Smooth muscle cell (in vitro differentiated cells): ENCODE data around the gene CEACAM1. TPM values are rescaled to one million over a fixed set of nuclear protein-coding genes. Genes with fewer than 3 reads are reported as not detected.
"Not testable (repeated sequence)": the region's sequence is repeated elsewhere in the genome, so short reads cannot be mapped to it uniquely, and the experiment has no call there.

Source experiments
- DNase-seq: peaks from one replicate; lab custom pipeline; 2025; ENCODE audit not compliant: unreplicated experiment; lab: John Stamatoyannopoulos, UW
- H2AFZ ChIP-seq: fragments of 200-600 bp; sonication (generic); 2 replicates; pipeline ENCODE4 v1.6.0; 2016; ENCODE audit warnings: antibody characterized with exemption, low read depth, mild to moderate bottlenecking
- H3F3A ChIP-seq: fragments of 200-600 bp; sonication (generic); 2 replicates; pipeline ENCODE4 v1.6.0; 2017; ENCODE audit warnings: antibody characterized with exemption, low read depth
- H3K27ac ChIP-seq: fragments of 200-600 bp; sonication (generic); 2 replicates; pipeline ENCODE4 v1.5.1; 2016; ENCODE audit warnings: low read depth, mild to moderate bottlenecking
- H3K27me3 ChIP-seq: fragments of 200-600 bp; sonication (generic); 2 replicates; pipeline ENCODE4 v1.6.1; 2016; ENCODE audit warnings: low read depth, mild to moderate bottlenecking
- H3K36me3 ChIP-seq: fragments of 200-600 bp; sonication (generic); 2 replicates; pipeline ENCODE4 v1.5.1; 2016; ENCODE audit warnings: low read depth
- H3K4me1 ChIP-seq: fragments of 200-600 bp; sonication (generic); 2 replicates; pipeline ENCODE4 v1.5.1; 2016; ENCODE audit warnings: low read depth
- H3K4me2 ChIP-seq: fragments of 200-600 bp; sonication (generic); 2 replicates; pipeline ENCODE4 v1.6.0; 2016; ENCODE audit warnings: mild to moderate bottlenecking
- H3K4me3 ChIP-seq: fragments of 200-600 bp; sonication (generic); 2 replicates; pipeline ENCODE4 v1.5.1; 2016; ENCODE audit warnings: mild to moderate bottlenecking
- H3K79me2 ChIP-seq: fragments of 200-600 bp; sonication (generic); 2 replicates; pipeline ENCODE4 v1.6.0; 2016; ENCODE audit warnings: low read depth, mild to moderate bottlenecking
- H3K9ac ChIP-seq: fragments of 200-600 bp; sonication (generic); 2 replicates; pipeline ENCODE4 v1.6.0; 2016; ENCODE audit warnings: low read depth
- H3K9me3 ChIP-seq: fragments of 200-600 bp; sonication (generic); replicated peaks from 2 replicates; pipeline ENCODE4 v1.5.1; 2016; ENCODE audit warnings: low read depth
- H4K20me1 ChIP-seq: fragments of 200-600 bp; sonication (generic); 2 replicates; pipeline ENCODE4 v1.6.0; 2016; ENCODE audit warnings: low read depth
- CTCF ChIP-seq: fragments of 200-600 bp; sonication (generic); IDR thresholded peaks from 2 replicates; pipeline ENCODE4 v1.5.1; 2017; ENCODE audit warnings: borderline replicate concordance, mild to moderate bottlenecking, antibody characterized with exemption; ENCODE audit not compliant: insufficient read depth, poor library complexity, severe bottlenecking
- WGBS: methylation state at CpG from one replicate; pipeline ENCODE4 v1.1.7; 2016; ENCODE audit warnings: low lambda C conversion rate; 5-methylcytosine and 5-hydroxymethylcytosine counted together
- polyA plus RNA-seq: library from polyadenylated mRNA; unstranded; fragments of >200 nt; fragmentation: Nextera tagmentation; extraction: Ambion mirVana; gene quantifications from 2 replicates; pipeline ENCODE4 v1.2.1, GENCODE V29; 2016
- total RNA-seq: library from RNA; depleted of rRNA; stranded (reverse); fragments of >200 nt; gene quantifications from 2 replicates; pipeline ENCODE4 v1.2.3, GENCODE V29; 2014

Gene CEACAM1
- total and polyA plus RNA-seq, 2 experiments from 2014 or later = 0.31 to 4.5 TPM

GRCh38 chr19:42505066-42505465 is 23.2 kb downstream of the CEACAM1 start:
- Histone ChIP-seq H4K20me1 (no peaks in the 10 kb centered on the region), H3F3A (no peaks in the 10 kb centered on the region), H3K9me3 (no peaks in the 10 kb centered on the region), H3K4me1 (no peaks in the 10 kb centered on the region), H3K36me3 (no peaks in the 10 kb centered on the region), H3K27ac (no peak overlapping the region), H3K9ac (no peak overlapping the region), H3K79me2 (no peaks in the 10 kb centered on the region), H3K4me3 (no peak overlapping the region), H2AFZ (no peak overlapping the region), H3K4me2 (no peak overlapping the region), H3K27me3 (no peaks in the 10 kb centered on the region)
- DNase-seq = no peak
- WGBS = 100% methylated on average over 1 of the region's 1 CpG
- no peak for TF ChIP-seq CTCF

GRCh38 chr19:42501733-42502132 is 26.5 kb downstream of the CEACAM1 start:
- H3K9me3 ChIP-seq = no peaks in the 10 kb centered on the region
- no peaks in the 10 kb centered on the region for H3K27me3 ChIP-seq
- no peak overlapping the region for H2AFZ ChIP-seq
- WGBS = 30% methylated on average over 1 of the region's 1 CpG
- no peak overlapping the region for H3K27ac ChIP-seq
- no peaks in the 10 kb centered on the region for H3K4me1 ChIP-seq
- H3K9ac ChIP-seq = no peak overlapping the region
- H3K4me2 ChIP-seq = no peak overlapping the region
- H3K4me3 ChIP-seq = no peak overlapping the region
- H4K20me1 ChIP-seq = no peaks in the 10 kb centered on the region
- TF ChIP-seq CTCF = no peak
- H3K36me3 ChIP-seq = no peaks in the 10 kb centered on the region
- DNase-seq = no peak
- H3F3A ChIP-seq = no peaks in the 10 kb centered on the region
- no peaks in the 10 kb centered on the region for H3K79me2 ChIP-seq

- not testable (repeated sequence) for H3K4me2 ChIP-seq, DNase-seq, H3K4me3 ChIP-seq, H3K36me3 ChIP-seq, H3K9ac ChIP-seq, H3F3A ChIP-seq, H3K79me2 ChIP-seq, H4K20me1 ChIP-seq, H3K27me3 ChIP-seq, H2AFZ ChIP-seq, H3K27ac ChIP-seq, H3K9me3 ChIP-seq, H3K4me1 ChIP-seq
- WGBS = 98% methylated on average over 3 of the region's 3 CpGs
These were observed 27.0 kb downstream of the CEACAM1 start for GRCh38 chr19:42501243-42501642.

- Histone ChIP-seq H3K4me3 (no peak overlapping the region), H3K4me2 (no peak overlapping the region), H3K79me2 (no peaks in the 10 kb centered on the region), H3K9me3 (no peaks in the 10 kb centered on the region), H3F3A (peaks cover 6% of the 10 kb centered on the region), H2AFZ (no peak overlapping the region), H3K4me1 (peaks cover 7% of the 10 kb centered on the region), H4K20me1 (no peaks in the 10 kb centered on the region), H3K36me3 (no peaks in the 10 kb centered on the region), H3K27ac (no peak overlapping the region), H3K9ac (no peak overlapping the region), H3K27me3 (no peaks in the 10 kb centered on the region)
- no peak for TF ChIP-seq CTCF
- no peak for DNase-seq
- 79% methylated on average over 3 of the region's 3 CpGs for WGBS
These were observed 30.0 kb downstream of the CEACAM1 start for GRCh38 chr19:42498169-42498757.
